Endothelial cell of umbilical vein (primary cell): ENCODE results near the gene BHLHE41. TPM values are rescaled to one million over a fixed set of nuclear protein-coding genes. Genes with fewer than 3 reads are reported as not detected.

Experiments
- BruUV-seq: library from RNA; stranded (reverse); fragments of 400-500 nt; replicated peaks from 2 replicates; lab custom pipeline; 2021; lab: Mats Ljungman, UMichigan
- CTCF ChIA-PET: fragments of 300-600, 350-600 bp; sonication (Branson Sonifier 250); formaldehyde crosslinking; loops from one replicate; lab custom pipeline; 2021; ENCODE audit warnings: antibody characterized with exemption, inconsistent platforms; lab: Charles Lee
- POLR2A ChIA-PET: fragments of 300-600, 350-600 bp; sonication (Branson Sonifier 250); formaldehyde crosslinking; loops from one replicate; lab custom pipeline; 2021; ENCODE audit warnings: antibody characterized with exemption, inconsistent platforms; lab: Charles Lee
- DNase-seq: peaks from one replicate; pipeline ENCODE4 v3.0.0-alpha.2; 2011; ENCODE audit warnings: low read depth, low spot score
- FAIRE-seq: peaks from 2 replicates; lab custom pipeline; 2011; peaks lifted over from hg19 to GRCh38; lab: Jason Lieb, UNC
- H2AFZ ChIP-seq: 2 replicates; pipeline ENCODE4 v1.6.0; 2012; ENCODE audit warnings: low read depth, low read length, control low read depth, inconsistent platforms
- H3K27ac ChIP-seq: 2 replicates; pipeline ENCODE4 v1.5.1; 2011; ENCODE audit warnings: low read depth, mild to moderate bottlenecking, control low read depth, low read length, moderate library complexity; ENCODE audit not compliant: insufficient read depth
- H3K27me3 ChIP-seq, 2 experiments: 2 replicates each; pipeline versions ENCODE4 v1.6.0 to v1.6.1; 2011; ENCODE audit warnings: low read length in 2 of 2, mixed read lengths in 1 of 2; ENCODE audit not compliant: control insufficient read depth in 2 of 2, insufficient read depth in 2 of 2
- H3K36me3 ChIP-seq, 2 experiments: 2 replicates in 1 of 2; 3 replicates in 1 of 2; pipeline ENCODE4 v1.5.1; 2011; ENCODE audit warnings: low read length in 2 of 2, mild to moderate bottlenecking in 1 of 2, moderate library complexity in 1 of 2; ENCODE audit not compliant: control insufficient read depth in 2 of 2, insufficient read depth in 2 of 2; ENCODE audit errors: extremely low read depth in 1 of 2
- H3K4me1 ChIP-seq: 3 replicates; pipeline ENCODE4 v1.5.1; 2011; ENCODE audit warnings: mild to moderate bottlenecking, low read length; ENCODE audit not compliant: control insufficient read depth, insufficient read depth; ENCODE audit errors: extremely low read depth
- H3K4me2 ChIP-seq: 2 replicates; pipeline ENCODE4 v1.6.1; 2011; ENCODE audit warnings: low read length, control low read depth, mixed read lengths; ENCODE audit not compliant: insufficient read depth
- H3K4me3 ChIP-seq, 3 experiments: fragments of 200-600 bp in 1 of 3; sonication (generic), shearing (Covaris generic) in 1 of 3; replicated peaks in 1 of 3; 2 replicates each; pipeline ENCODE4 v1.5.1; 2011 to 2016; ENCODE audit warnings: control low read depth in 3 of 3, low read length in 3 of 3, mild to moderate bottlenecking in 2 of 3, inconsistent platforms in 1 of 3, low read depth in 1 of 3, moderate library complexity in 1 of 3; ENCODE audit not compliant: insufficient read depth in 1 of 3
- H3K79me2 ChIP-seq: 2 replicates; pipeline ENCODE4 v1.6.0; 2012; ENCODE audit warnings: low read length, inconsistent platforms; ENCODE audit not compliant: control insufficient read depth, insufficient read depth
- H3K9ac ChIP-seq: replicated peaks from 2 replicates; pipeline ENCODE3; 2011; ENCODE audit warnings: low read length, control low read depth; ENCODE audit not compliant: insufficient read depth; ENCODE audit errors: extremely low read depth
- H3K9me1 ChIP-seq: replicated peaks from 3 replicates; pipeline ENCODE4 v1.6.0; 2011; ENCODE audit warnings: mild to moderate bottlenecking, low read length; ENCODE audit not compliant: control insufficient read depth, insufficient read depth; ENCODE audit errors: extremely low read depth
- H3K9me3 ChIP-seq: replicated peaks from 2 replicates; pipeline ENCODE4 v1.5.1; 2012; ENCODE audit warnings: low read length, inconsistent platforms; ENCODE audit not compliant: control insufficient read depth, insufficient read depth
- H4K20me1 ChIP-seq: replicated peaks from 2 replicates; pipeline ENCODE3; 2011; ENCODE audit warnings: mild to moderate bottlenecking, low read length; ENCODE audit not compliant: control insufficient read depth, insufficient read depth; ENCODE audit errors: extremely low read depth
- EZH2 ChIP-seq: IDR thresholded peaks from 2 replicates; pipeline ENCODE4 v1.6.1; 2012; ENCODE audit warnings: borderline replicate concordance, low read depth, mild to moderate bottlenecking, moderate library complexity, low read length, inconsistent platforms; ENCODE audit not compliant: severe bottlenecking
- FOS ChIP-seq: IDR thresholded peaks from 2 replicates; pipeline ENCODE4 v1.6.1; 2011; ENCODE audit warnings: mild to moderate bottlenecking, low read length, moderate library complexity, borderline replicate concordance; ENCODE audit not compliant: insufficient read depth
- GATA2 ChIP-seq: IDR thresholded peaks from 2 replicates; pipeline ENCODE4 v1.7.0; 2011; ENCODE audit warnings: low read depth, mild to moderate bottlenecking, moderate library complexity, mixed read lengths, low read length; ENCODE audit not compliant: insufficient read length, insufficient read depth
- JUN ChIP-seq: IDR thresholded peaks from 2 replicates; pipeline ENCODE4 v1.6.1; 2011; ENCODE audit warnings: borderline replicate concordance, low read depth; ENCODE audit not compliant: insufficient read length, insufficient read depth
- MAX ChIP-seq: IDR thresholded peaks from 2 replicates; pipeline ENCODE4 v1.6.1; 2011; ENCODE audit not compliant: insufficient read depth, insufficient read length
- MYC ChIP-seq: IDR thresholded peaks from one replicate; pipeline ENCODE4 v1.6.1; 2011; ENCODE audit warnings: mild to moderate bottlenecking, low read depth, low read length
- POLR2A ChIP-seq: IDR thresholded peaks from 2 replicates; pipeline ENCODE4 v1.6.1; 2012; ENCODE audit warnings: low read depth, mild to moderate bottlenecking, control low read depth, low read length
- dilution Hi-C: fragments of 300-500 bp; cut with MboI; formaldehyde crosslinking; loops from one replicate; pipeline ENCODE4 v1.15.0; 2019; ENCODE audit warnings: low sequenced_read_pairs; ENCODE audit not compliant: extremely low pct_ligation_motif_present
- intact Hi-C: fragments of 100-400 bp; cut with micrococcal nuclease; formaldehyde crosslinking; loops from one replicate; pipeline ENCODE4 v1.10.0; 2022
- polyA plus RNA-seq, 4 experiments: library from polyadenylated mRNA; depleted of rRNA in 3 of 4; stranded (reverse) in 3 of 4; unstranded in 1 of 4; fragments of >200 nt; gene quantifications; 2 replicates each; pipeline versions ENCODE4 v1.2.1 to v1.2.3, GENCODE V29; 2011 to 2012; ENCODE audit warnings: missing spikeins in 1 of 4
- total RNA-seq: library from RNA; stranded (reverse); gene quantifications from 2 replicates; pipeline ENCODE4 v1.2.3, GENCODE V29; 2021
- TF ChIP-seq, protein P1 (sequence below), 2 donors: IDR thresholded peaks; 1 replicate in 1 of 2; 2 replicates in 1 of 2; pipeline ENCODE4 v1.5.1; 2011; ENCODE audit warnings: low read length in 2 of 2, mild to moderate bottlenecking in 2 of 2, moderate library complexity in 2 of 2, control low read depth in 1 of 2, inconsistent platforms in 1 of 2, low read depth in 1 of 2; ENCODE audit not compliant: insufficient read depth in 1 of 2; ENCODE audit errors: extremely low read depth in 1 of 2

Gene BHLHE41
- total and polyA plus RNA-seq, 2 donors (not counting 3 experiments of a cell fraction or from before 2014, with no cell fraction given): 0.12 to 0.24 TPM

- Histone ChIP-seq H3K9me1 (no peaks in the 10 kb centered on the region), H3K27ac (no peak overlapping the region), H3K79me2 (no peaks in the 10 kb centered on the region), H3K4me2 (no peak overlapping the region), H3K4me1 (no peaks in the 10 kb centered on the region), H2AFZ (no peak overlapping the region), H3K9ac (no peak overlapping the region), H3K4me3 (no peak overlapping the region), H4K20me1 (no peaks in the 10 kb centered on the region), H3K27me3 (peaks cover 2% of the 10 kb centered on the region in 2 experiments), H3K9me3 (no peaks in the 10 kb centered on the region), H3K36me3 (no peaks in the 10 kb centered on the region)
- no peak for TF ChIP-seq FOS
- TF ChIP-seq, protein P1, sequence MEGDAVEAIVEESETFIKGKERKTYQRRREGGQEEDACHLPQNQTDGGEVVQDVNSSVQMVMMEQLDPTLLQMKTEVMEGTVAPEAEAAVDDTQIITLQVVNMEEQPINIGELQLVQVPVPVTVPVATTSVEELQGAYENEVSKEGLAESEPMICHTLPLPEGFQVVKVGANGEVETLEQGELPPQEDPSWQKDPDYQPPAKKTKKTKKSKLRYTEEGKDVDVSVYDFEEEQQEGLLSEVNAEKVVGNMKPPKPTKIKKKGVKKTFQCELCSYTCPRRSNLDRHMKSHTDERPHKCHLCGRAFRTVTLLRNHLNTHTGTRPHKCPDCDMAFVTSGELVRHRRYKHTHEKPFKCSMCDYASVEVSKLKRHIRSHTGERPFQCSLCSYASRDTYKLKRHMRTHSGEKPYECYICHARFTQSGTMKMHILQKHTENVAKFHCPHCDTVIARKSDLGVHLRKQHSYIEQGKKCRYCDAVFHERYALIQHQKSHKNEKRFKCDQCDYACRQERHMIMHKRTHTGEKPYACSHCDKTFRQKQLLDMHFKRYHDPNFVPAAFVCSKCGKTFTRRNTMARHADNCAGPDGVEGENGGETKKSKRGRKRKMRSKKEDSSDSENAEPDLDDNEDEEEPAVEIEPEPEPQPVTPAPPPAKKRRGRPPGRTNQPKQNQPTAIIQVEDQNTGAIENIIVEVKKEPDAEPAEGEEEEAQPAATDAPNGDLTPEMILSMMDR (IDR thresholded peaks at IDR 0.05; ENCODE audit: extremely low read depth in 1 of 2, insufficient read depth in 1 of 2, low read depth in 1 of 2, low read length in 2 of 2): no peak
- TF ChIP-seq GATA2: no peak
- TF ChIP-seq EZH2: no peak
- no peak for TF ChIP-seq JUN
- no peak for TF ChIP-seq MAX
- TF ChIP-seq POLR2A: no peak
- TF ChIP-seq MYC: no peak
- POLR2A ChIA-PET: interaction anchor here (0.7 kb wide), 1 partner anchor 173 kb away, joined by 4 read pairs; no protein-coding TSS in a partner anchor
- dilution Hi-C loops (no loop called here), intact Hi-C loops (no loop called here)
- DNase-seq: no peak
- no TSS peak for BruUV-seq
- CTCF ChIA-PET: interaction anchor here (0.7 to 1.1 kb wide), 2 partner anchors 9 to 13 kb away, joined by 3 read pairs; no protein-coding TSS in a partner anchor
- no peak for FAIRE-seq
Observed at GRCh38 chr12:26162174-26162573, 37.3 kb upstream of the BHLHE41 start.
